H9 (cell line): ENCODE results near the gene CADPS2. TPM values are rescaled to one million over a fixed set of nuclear protein-coding genes. Genes with fewer than 3 reads are reported as not detected.

ENCODE experiments used
- DNase-seq: peaks from one replicate; pipeline ENCODE4 v3.0.0-alpha.2; 2017
- H2AFZ ChIP-seq: one replicate; pipeline ENCODE4 v1.6.1; 2013; ENCODE audit warnings: mild to moderate bottlenecking, low read length, control low read depth, moderate library complexity
- H2AK5ac ChIP-seq: 2 replicates; pipeline ENCODE4 v1.6.1; 2013; ENCODE audit warnings: low read length, control low read depth, mixed read lengths; ENCODE audit not compliant: insufficient read length
- H2BK120ac ChIP-seq: one replicate; pipeline ENCODE4 v1.6.1; 2013; ENCODE audit warnings: low read depth, mild to moderate bottlenecking, low read length, control low read depth, inconsistent platforms; ENCODE audit not compliant: poor library complexity, severe bottlenecking
- H2BK12ac ChIP-seq: 2 replicates; pipeline ENCODE4 v1.6.1; 2013; ENCODE audit warnings: low read length, control low read depth, mixed read lengths, low read depth; ENCODE audit not compliant: insufficient read length
- H2BK15ac ChIP-seq: 2 replicates; pipeline ENCODE4 v1.6.1; 2013; ENCODE audit warnings: low read depth, low read length, control low read depth
- H2BK20ac ChIP-seq: one replicate; pipeline ENCODE4 v1.6.1; 2013; ENCODE audit warnings: low read depth, mild to moderate bottlenecking, low read length, control low read depth, inconsistent platforms; ENCODE audit not compliant: poor library complexity, severe bottlenecking
- H2BK5ac ChIP-seq: 2 replicates; pipeline ENCODE4 v1.6.1; 2013; ENCODE audit warnings: low read length, control low read depth, mixed read lengths; ENCODE audit not compliant: insufficient read length
- H3K14ac ChIP-seq: 2 replicates; pipeline ENCODE4 v1.6.1; 2013; ENCODE audit warnings: low read length, control low read depth; ENCODE audit not compliant: insufficient read depth
- H3K18ac ChIP-seq: 2 replicates; pipeline ENCODE4 v1.6.1; 2013; ENCODE audit warnings: low read depth, mild to moderate bottlenecking, mixed read lengths, low read length, control low read depth; ENCODE audit not compliant: insufficient read length
- H3K23ac ChIP-seq: 2 replicates; pipeline ENCODE4 v1.6.1; 2013; ENCODE audit warnings: low read length, control low read depth, mixed read lengths, low read depth; ENCODE audit not compliant: insufficient read length
- H3K23me2 ChIP-seq: 2 replicates; pipeline ENCODE4 v1.6.1; 2013; ENCODE audit warnings: low read depth, mild to moderate bottlenecking, mixed read lengths, low read length, control low read depth; ENCODE audit not compliant: insufficient read length, poor library complexity, severe bottlenecking
- H3K27ac ChIP-seq: 2 replicates; pipeline ENCODE4 v1.5.1; 2013; ENCODE audit warnings: low read length, control low read depth, mixed read lengths, low read depth; ENCODE audit not compliant: insufficient read length
- H3K27me3 ChIP-seq: 2 replicates; pipeline ENCODE4 v1.6.1; 2013; ENCODE audit warnings: low read length, control low read depth, inconsistent platforms; ENCODE audit not compliant: insufficient read depth
- H3K4ac ChIP-seq: 2 replicates; pipeline ENCODE4 v1.6.1; 2013; ENCODE audit warnings: low read depth, mild to moderate bottlenecking, control low read depth, inconsistent platforms, low read length, moderate library complexity
- H3K4me1 ChIP-seq: 2 replicates; pipeline ENCODE4 v1.6.1; 2013; ENCODE audit warnings: low read length, control low read depth, inconsistent platforms; ENCODE audit not compliant: insufficient read depth
- H3K4me2 ChIP-seq: 2 replicates; pipeline ENCODE4 v1.6.1; 2013; ENCODE audit warnings: low read length, control low read depth, mixed read lengths; ENCODE audit not compliant: insufficient read length, insufficient read depth
- H3K56ac ChIP-seq: 2 replicates; pipeline ENCODE4 v1.6.1; 2013; ENCODE audit warnings: low read depth, mild to moderate bottlenecking, mixed read lengths, low read length, control low read depth; ENCODE audit not compliant: insufficient read length
- H3K79me1 ChIP-seq: 2 replicates; pipeline ENCODE4 v1.6.1; 2013; ENCODE audit warnings: low read depth, mild to moderate bottlenecking, moderate library complexity, low read length, control low read depth, inconsistent platforms; ENCODE audit not compliant: insufficient read depth, poor library complexity, severe bottlenecking
- H3K79me2 ChIP-seq: 2 replicates; pipeline ENCODE4 v1.6.1; 2013; ENCODE audit warnings: low read length, control low read depth, inconsistent platforms; ENCODE audit not compliant: insufficient read depth
- H3K9ac ChIP-seq: 2 replicates; pipeline ENCODE4 v1.6.1; 2013; ENCODE audit warnings: low read length, control low read depth, mixed read lengths; ENCODE audit not compliant: insufficient read length; ENCODE audit errors: extremely low read depth
- H3K9me3 ChIP-seq: one replicate; pipeline ENCODE4 v1.6.1; 2013; ENCODE audit warnings: low read depth, low read length, inconsistent platforms; ENCODE audit not compliant: control insufficient read depth
- H3T11ph ChIP-seq: one replicate; pipeline ENCODE4 v1.6.1; 2013; ENCODE audit warnings: mild to moderate bottlenecking, low read length, control low read depth, inconsistent platforms
- H4K20me1 ChIP-seq: one replicate; pipeline ENCODE4 v1.6.1; 2013; ENCODE audit not compliant: control insufficient read depth, insufficient read length, insufficient read depth
- H4K5ac ChIP-seq: 2 replicates; pipeline ENCODE4 v1.6.1; 2013; ENCODE audit warnings: low read depth, mild to moderate bottlenecking, mixed read lengths, low read length, control low read depth; ENCODE audit not compliant: insufficient read length
- H4K8ac ChIP-seq: replicated peaks from 2 replicates; pipeline ENCODE4 v1.6.1; 2013; ENCODE audit warnings: low read length, control low read depth, mixed read lengths, low read depth; ENCODE audit not compliant: insufficient read length
- H4K91ac ChIP-seq: 2 replicates; pipeline ENCODE4 v1.6.1; 2013; ENCODE audit warnings: low read depth, mild to moderate bottlenecking, moderate library complexity, mixed read lengths, low read length, control low read depth; ENCODE audit not compliant: insufficient read length
- H3K27ac Mint-ChIP-seq, 3 experiments: 2 replicates in 2 of 3; 3 replicates in 1 of 3; pipeline ENCODE4 v1.8.0; 2020 to 2021; ENCODE audit warnings: mixed read lengths in 3 of 3, mild to moderate bottlenecking in 1 of 3, moderate library complexity in 1 of 3
- H3K27me3 Mint-ChIP-seq: 2 replicates; pipeline ENCODE4 v1.8.0; 2021; ENCODE audit warnings: low read depth, mild to moderate bottlenecking, moderate library complexity, mixed read lengths
- H3K36me3 Mint-ChIP-seq, 3 experiments: 2 replicates in 2 of 3; 3 replicates in 1 of 3; pipeline ENCODE4 v1.8.0; 2020 to 2021; ENCODE audit warnings: low read depth in 3 of 3, mixed read lengths in 3 of 3; ENCODE audit not compliant: insufficient read depth in 1 of 3
- H3K4me1 Mint-ChIP-seq, 2 experiments: 2 replicates each; pipeline ENCODE4 v1.8.0; 2020; ENCODE audit warnings: mixed read lengths in 2 of 2
- H3K4me3 Mint-ChIP-seq, 2 experiments: 2 replicates in 1 of 2; 3 replicates in 1 of 2; pipeline ENCODE4 v1.8.0; 2020 to 2021; ENCODE audit warnings: mild to moderate bottlenecking in 2 of 2, mixed read lengths in 2 of 2, moderate library complexity in 1 of 2
- H3K9me3 Mint-ChIP-seq, 2 experiments: 2 replicates in 1 of 2; 3 replicates in 1 of 2; pipeline ENCODE4 v1.8.0; 2020; ENCODE audit warnings: mild to moderate bottlenecking in 2 of 2, mixed read lengths in 2 of 2, moderate library complexity in 1 of 2
- CTCF ChIP-seq: fragments of 200-600 bp; sonication (generic); conservative IDR thresholded peaks from 3 replicates; pipeline ENCODE4 v1.8.0; 2021; ENCODE audit warnings: antibody characterized with exemption, mild to moderate bottlenecking
- WGBS: extraction: QIAGEN DNeasy Blood & Tissue Kit; methylation state at CpG from one replicate; pipeline ENCODE4 v1.1.7; 2013; ENCODE audit warnings: missing lambda C conversion rate, low lambda C conversion rate, mixed read lengths; ENCODE audit not compliant: insufficient read length; ENCODE audit errors: extremely low coverage; 5-methylcytosine and 5-hydroxymethylcytosine counted together
- total RNA-seq: library from RNA; stranded (reverse); gene quantifications from 2 replicates; pipeline ENCODE4 v1.2.1, GENCODE V29; 2021

The CADPS2 gene
- total RNA-seq, 1 experiment from 2014 or later, result 7.1 TPM

- Histone ChIP-seq H4K91ac (no peak overlapping the region), H3K14ac (no peak overlapping the region)
- no peak overlapping the region for H3K27ac Mint-ChIP-seq
Observed at GRCh38 chr7:122710916-122711315, 175.3 kb downstream of the CADPS2 start.

More at GRCh38 chr7:122710916-122711315, 175.3 kb downstream of the CADPS2 start:
- Histone ChIP-seq H3K79me1 (no peaks in the 10 kb centered on the region), H4K20me1 (no peaks in the 10 kb centered on the region), H4K5ac (no peak overlapping the region), H2BK120ac (no peak overlapping the region), H2BK20ac (no peak overlapping the region), H2AFZ (no peak overlapping the region), H3K27me3 (no peaks in the 10 kb centered on the region), H3K4ac (no peak overlapping the region), H2BK5ac (no peak overlapping the region), H2BK12ac (no peak overlapping the region), H3K23ac (no peak overlapping the region), H3K9me3 (no peaks in the 10 kb centered on the region), H3K27ac (no peak overlapping the region), H2AK5ac (no peak overlapping the region), H3K9ac (no peak overlapping the region), H3K4me1 (no peaks in the 10 kb centered on the region), H3K79me2 (no peaks in the 10 kb centered on the region), H4K8ac (no peak overlapping the region), H3K4me2 (no peak overlapping the region), H3K18ac (no peak overlapping the region), H2BK15ac (no peak overlapping the region), H3K56ac (no peak overlapping the region), H3K23me2 (no peaks in the 10 kb centered on the region), H3T11ph (no peak overlapping the region)
- Mint-ChIP-seq H3K9me3 (no peaks in the 10 kb centered on the region), H3K4me3 (no peak overlapping the region), H3K27me3 (no peaks in the 10 kb centered on the region), H3K36me3 (no peaks in the 10 kb centered on the region), H3K4me1 (no peaks in the 10 kb centered on the region)
- no peak for DNase-seq
- WGBS, result no CpG with 5 or more reads among the region's 1 CpG
- TF ChIP-seq CTCF, result no peak
